ENCODE data around the gene SPEG. TPM values are rescaled to one million over a fixed set of nuclear protein-coding genes. Genes with fewer than 3 reads are reported as not detected.

Gene SPEG
- polyA plus RNA-seq, 4 donors: 10.3 to 15.2 (median 13.3) TPM

GRCh38 chr2:219491278-219491963 is 56.8 kb downstream of the SPEG start:
- DNase-seq (ENCODE audit: low read depth in 4 of 4, low spot score in 3 of 4): no peak

DNA sequence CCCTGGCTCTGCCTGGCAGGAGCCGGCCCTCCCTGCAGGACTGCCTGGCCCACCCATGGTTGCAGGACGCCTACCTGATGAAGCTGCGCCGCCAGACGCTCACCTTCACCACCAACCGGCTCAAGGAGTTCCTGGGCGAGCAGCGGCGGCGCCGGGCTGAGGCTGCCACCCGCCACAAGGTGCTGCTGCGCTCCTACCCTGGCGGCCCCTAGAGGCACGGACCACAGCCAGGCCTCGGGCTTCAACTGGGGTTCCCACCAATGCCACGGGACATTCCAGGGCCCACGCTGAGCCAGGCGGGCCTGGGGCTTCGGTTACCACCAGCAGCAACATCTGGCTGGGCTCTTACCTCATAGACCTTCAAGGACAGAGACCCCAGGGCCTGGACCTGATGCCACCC is 57.9 kb downstream of the SPEG start:
- DNase-seq (ENCODE audit: low read depth in 4 of 4, low spot score in 3 of 4): no peak

- no peak for DNase-seq (ENCODE audit: low read depth in 4 of 4, low spot score in 3 of 4)
These were observed 58.4 kb downstream of the SPEG start for GRCh38 chr2:219493086-219493485.

DNA sequence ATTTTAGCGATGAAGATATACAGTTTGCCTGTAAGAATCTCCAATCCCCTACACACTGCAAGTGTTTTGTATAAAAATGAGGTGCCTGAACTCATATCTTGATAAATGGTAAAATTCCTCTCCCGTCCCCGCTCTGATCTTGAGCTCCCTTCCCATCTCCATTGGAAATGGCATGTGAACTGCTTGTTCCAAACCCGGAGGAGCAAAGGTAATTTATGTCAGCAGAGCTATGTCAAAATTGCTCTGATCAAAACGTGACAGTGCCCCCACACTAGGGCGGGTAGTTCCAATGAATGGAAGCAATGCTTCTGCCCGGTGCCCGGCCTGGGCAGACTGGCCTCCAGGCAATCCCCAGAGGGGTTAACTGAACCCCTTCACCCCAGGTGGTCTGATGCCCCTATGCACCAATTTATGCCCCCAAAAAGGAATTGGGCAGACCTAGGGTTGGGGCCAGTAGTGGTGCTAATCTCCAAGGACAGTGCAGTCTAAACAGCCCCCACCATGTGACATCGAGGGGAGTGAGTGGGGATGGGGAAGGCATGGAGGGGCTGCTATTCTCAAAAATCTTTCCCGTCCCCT is 60.4 kb downstream of the SPEG start:
- DNase-seq (ENCODE audit: low read depth in 4 of 4, low spot score in 3 of 4): no peak

- DNase-seq (ENCODE audit: low read depth in 4 of 4, low spot score in 3 of 4): no peak
These were observed 61.0 kb downstream of the SPEG start for GRCh38 chr2:219495531-219496122.

DNA sequence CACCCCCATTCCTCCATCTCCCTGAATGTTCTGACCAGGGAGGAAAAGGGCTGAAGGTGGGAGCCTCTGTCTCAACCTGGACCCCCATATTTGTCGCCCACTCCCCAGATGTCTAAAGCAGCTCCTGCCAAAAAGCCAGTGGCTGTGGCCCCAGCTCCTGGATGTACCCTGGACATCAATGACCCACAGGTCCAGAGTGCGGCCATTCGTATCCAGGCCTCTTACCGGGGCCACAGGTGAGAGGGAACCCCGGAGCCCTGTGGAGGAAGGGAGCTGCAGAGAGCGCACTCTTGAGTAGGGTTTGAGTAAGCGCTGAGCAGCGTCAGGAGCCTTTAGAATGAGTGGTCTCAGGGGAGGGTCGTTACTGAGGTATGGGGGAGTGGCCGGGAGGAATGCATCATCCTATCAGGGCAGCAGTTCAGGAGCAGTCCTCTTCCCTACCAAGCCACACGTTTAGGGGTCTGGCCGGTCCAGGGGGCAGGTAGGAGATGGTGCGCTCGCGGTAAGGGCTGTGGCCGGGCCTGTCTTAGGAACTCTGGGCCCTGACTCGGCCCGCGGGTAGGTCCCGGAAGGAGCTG is 61.7 kb downstream of the SPEG start:
- DNase-seq (ENCODE audit: low read depth in 4 of 4, low spot score in 3 of 4): no peak

GRCh38 chr2:219496825-219497494 is 62.3 kb downstream of the SPEG start:
- DNase-seq (ENCODE audit: low read depth in 4 of 4, low spot score in 3 of 4): no peak

GRCh38 chr2:219497495-219498279 is 63.0 kb downstream of the SPEG start:
- no peak for DNase-seq (ENCODE audit: low read depth in 4 of 4, low spot score in 3 of 4)

DNA sequence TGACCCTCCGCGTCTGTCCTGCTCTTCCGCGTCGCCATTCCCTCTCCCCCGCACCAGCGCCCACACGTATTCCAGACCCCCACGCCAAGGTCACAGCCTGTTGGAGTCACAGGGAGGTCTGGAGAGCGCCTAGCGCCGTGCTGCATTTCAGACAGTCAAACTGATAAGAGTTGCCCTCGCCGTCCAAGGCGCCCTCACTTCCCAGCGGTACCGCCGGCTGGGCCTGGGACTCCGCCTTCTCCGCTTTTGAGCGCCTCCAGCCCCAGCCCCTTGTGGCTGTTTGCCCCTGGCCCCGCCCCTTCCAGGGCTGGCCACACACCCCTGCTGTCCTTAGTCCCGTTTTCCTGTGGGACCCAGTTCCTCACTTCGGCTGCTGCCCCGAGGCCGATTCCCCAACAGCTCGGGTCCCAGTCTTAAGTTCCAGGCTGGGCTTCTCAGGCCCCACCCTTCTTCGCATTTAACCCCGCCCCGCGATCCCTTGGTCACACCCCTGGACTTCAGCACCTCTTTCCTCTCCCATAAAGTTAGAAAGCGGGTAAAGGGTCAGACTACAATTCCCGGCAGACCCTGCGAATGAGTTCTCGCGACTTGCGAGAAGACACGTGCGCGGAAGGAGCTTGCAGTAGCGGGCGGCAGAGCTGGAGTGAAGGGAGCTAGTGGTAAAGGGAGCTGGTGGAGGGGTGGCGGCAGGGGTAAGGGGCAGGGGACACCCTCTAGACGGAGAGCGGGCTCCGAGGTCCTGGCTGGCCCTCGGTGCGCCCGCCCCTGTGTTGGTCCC is 63.8 kb downstream of the SPEG start, which contains the start of gene GMPPA:
GMPPA (plus strand) TSS at position 612 of the 778 bp plus-strand sequence. CDS start 1,085 bp downstream, outside the sequence.
- peak; percentile 92 to 97 (median 96) for DNase-seq (ENCODE audit: low read depth in 4 of 4, low spot score in 3 of 4)

GRCh38 chr2:219499058-219499307 is 64.3 kb downstream of the SPEG start:
- no peak for DNase-seq (ENCODE audit: low read depth in 4 of 4, low spot score in 3 of 4)

DNA sequence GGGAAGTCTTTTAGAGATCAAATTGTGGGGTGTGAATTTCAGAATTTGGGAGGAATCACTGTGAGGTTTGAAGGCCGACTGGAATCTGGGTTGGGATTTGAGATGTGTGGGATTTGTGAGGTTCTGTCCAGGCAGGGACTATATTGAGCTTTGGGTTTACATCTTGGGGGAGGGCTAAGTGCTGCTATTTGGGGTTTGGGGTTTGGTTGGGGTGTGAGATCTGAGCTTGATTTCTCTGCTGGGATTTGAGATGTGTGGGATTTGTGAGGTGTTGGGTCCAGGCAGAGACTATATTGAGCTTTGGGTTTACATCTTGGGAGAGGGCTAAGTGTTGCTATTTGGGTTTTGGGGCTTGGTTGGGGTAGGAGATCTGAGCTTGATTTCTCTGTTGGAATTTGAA is 64.9 kb downstream of the SPEG start:
- no peak for DNase-seq (ENCODE audit: low read depth in 4 of 4, low spot score in 3 of 4)

GRCh38 chr2:219500135-219500534 is 65.5 kb downstream of the SPEG start:
- no peak for DNase-seq (ENCODE audit: low read depth in 4 of 4, low spot score in 3 of 4)

- no peak for DNase-seq (ENCODE audit: low read depth in 4 of 4, low spot score in 3 of 4)
These were observed 67.2 kb downstream of the SPEG start for GRCh38 chr2:219501849-219502248.

GRCh38 chr2:219502618-219503017 is 68.0 kb downstream of the SPEG start:
- no peak for DNase-seq (ENCODE audit: low read depth in 4 of 4, low spot score in 3 of 4)

GRCh38 chr2:219505585-219505984 is 70.9 kb downstream of the SPEG start:
- no peak for DNase-seq (ENCODE audit: low read depth in 4 of 4, low spot score in 3 of 4)

DNA sequence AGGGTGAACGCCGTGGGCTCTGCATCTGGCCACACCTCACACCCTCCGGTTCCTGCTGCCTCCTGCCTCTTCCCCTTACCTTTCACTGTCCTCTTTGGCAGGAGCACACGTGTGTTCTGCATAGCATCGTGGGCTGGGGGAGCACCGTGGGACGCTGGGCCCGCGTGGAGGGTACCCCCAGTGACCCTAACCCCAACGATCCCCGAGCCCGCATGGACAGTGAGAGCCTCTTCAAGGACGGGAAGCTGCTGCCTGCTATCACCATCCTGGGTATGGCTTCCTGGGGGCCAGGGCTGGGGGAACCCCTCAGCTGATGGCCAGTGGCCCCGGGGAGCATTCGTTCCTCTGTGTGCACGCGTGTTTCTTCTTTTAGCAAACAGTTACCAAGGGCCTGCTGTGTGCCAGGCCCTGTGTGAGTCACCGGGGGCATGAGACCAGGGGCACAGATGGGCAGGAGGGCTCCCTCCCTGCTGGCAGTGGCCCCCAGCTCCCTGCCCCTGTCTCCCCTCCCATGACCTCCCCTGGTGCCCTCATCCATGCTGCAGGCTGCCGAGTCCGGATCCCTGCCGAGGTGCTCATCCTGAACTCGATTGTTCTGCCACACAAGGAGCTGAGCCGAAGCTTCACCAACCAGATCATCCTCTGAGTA is 71.6 kb downstream of the SPEG start:
- DNase-seq (ENCODE audit: low read depth in 4 of 4, low spot score in 3 of 4): no peak

GRCh38 chr2:219506802-219507526 is 72.3 kb downstream of the SPEG start:
- DNase-seq (ENCODE audit: low read depth in 4 of 4, low spot score in 3 of 4): no peak

DNA sequence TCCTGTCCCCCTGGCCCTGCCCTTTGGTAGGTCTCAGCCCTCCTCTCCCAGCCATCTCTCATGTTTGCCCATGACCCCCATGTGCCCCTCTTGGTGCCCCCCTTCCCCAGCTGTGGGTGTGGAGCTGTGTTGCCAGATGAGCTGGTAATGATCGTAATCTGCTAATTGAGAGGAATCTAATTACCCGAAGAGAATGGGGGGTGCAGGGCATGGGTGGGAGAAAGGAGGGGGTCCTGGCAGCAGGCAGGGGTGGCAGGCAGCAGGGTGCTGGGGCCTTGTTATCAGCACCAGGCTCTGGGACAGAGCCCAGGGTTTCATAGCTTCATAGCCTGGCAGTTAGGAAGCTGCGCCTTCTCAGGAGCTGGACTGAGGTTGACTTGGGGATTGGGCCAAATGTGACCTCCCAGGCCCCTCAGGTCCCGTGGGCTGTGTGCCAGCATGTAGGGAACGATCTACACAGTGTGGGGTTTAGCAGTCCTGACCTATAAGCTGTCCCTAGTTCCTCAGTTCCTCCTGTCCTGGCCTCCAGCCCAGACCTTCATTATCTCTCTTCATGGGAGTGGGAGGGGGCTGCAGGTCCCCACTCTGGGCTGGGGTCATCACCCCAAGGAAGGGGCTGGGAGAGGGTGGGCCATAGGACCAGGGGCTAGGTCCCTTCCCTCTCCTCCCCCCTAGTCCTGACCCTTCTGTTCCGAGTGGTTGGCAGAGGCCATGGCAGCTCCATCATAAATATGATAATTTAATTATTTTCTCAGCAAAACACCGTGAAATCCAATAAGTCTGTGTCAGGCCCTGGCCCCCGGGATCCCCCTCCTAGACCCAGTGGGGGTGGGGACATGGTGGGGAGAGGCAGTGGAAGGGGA is 73.2 kb downstream of the SPEG start:
- DNase-seq (ENCODE audit: low read depth in 4 of 4, low spot score in 3 of 4): no peak
